Measurements from ENCODE around the gene ADORA1. TPM values are rescaled to one million over a fixed set of nuclear protein-coding genes. Genes with fewer than 3 reads are reported as not detected.
A peak's percentile ranks its signal among the peaks of the same experiment; 100 is the strongest.

ADORA1 gene
- total RNA-seq, 1 experiment from 2014 or later, result 1.5 TPM

- Mint-ChIP-seq H3K27ac (ENCODE audit: unreplicated experiment) (no peak overlapping the region), H3K36me3 (ENCODE audit: insufficient read depth, unreplicated experiment) (no peaks in the 10 kb centered on the region), H3K9me3 (ENCODE audit: low read depth, unreplicated experiment) (no peaks in the 10 kb centered on the region), H3K4me1 (ENCODE audit: low read depth, unreplicated experiment) (no peaks in the 10 kb centered on the region), H3K27me3 (ENCODE audit: unreplicated experiment) (peaks cover 95% of the 10 kb centered on the region), H3K4me3 (ENCODE audit: low read depth, unreplicated experiment) (no peak overlapping the region)
- CTCF ChIA-PET, result interaction anchor here (0.7 kb wide), 1 partner anchor 20 kb away, joined by 3 read pairs; no protein-coding TSS in a partner anchor
- intact Hi-C loops (cut with micrococcal nuclease; ENCODE audit: unreplicated experiment), result no loop called here
- BruUV-seq (replicated peaks), result no TSS peak
- peak; percentile 13 for DNase-seq
- TF ChIP-seq CTCF (IDR thresholded peaks at IDR 0.05; ENCODE audit: unreplicated experiment), result no peak
These were observed 42.7 kb upstream of the ADORA1 start for GRCh38 chr1:203084588-203085527.

GRCh38 chr1:203085528-203086406 lies 41.8 kb upstream of the ADORA1 start, which contains the start of gene MYOG:
Gene MYOG (minus strand): TSS chr1:203086012. CDS start chr1:203085961, 51 bp downstream.
- no peaks in the 10 kb centered on the region for H3K9me3 Mint-ChIP-seq (ENCODE audit: low read depth, unreplicated experiment)
- H3K27me3 Mint-ChIP-seq (ENCODE audit: unreplicated experiment), result peaks cover 95% of the 10 kb centered on the region
- no peaks in the 10 kb centered on the region for H3K4me1 Mint-ChIP-seq (ENCODE audit: low read depth, unreplicated experiment)
- intact Hi-C loops (cut with micrococcal nuclease; ENCODE audit: unreplicated experiment), result no loop called here
- BruUV-seq (replicated peaks), result no TSS peak
- H3K27ac Mint-ChIP-seq (ENCODE audit: unreplicated experiment), result no peak within 1 kb of the TSS
- CTCF ChIA-PET, result interaction anchor here (0.7 to 1.5 kb wide), 2 partner anchors 13 to 663 kb away, joined by 3 read pairs; no protein-coding TSS in a partner anchor
- no peak for DNase-seq
- TF ChIP-seq CTCF (IDR thresholded peaks at IDR 0.05; ENCODE audit: unreplicated experiment), result no peak
- no peak within 1 kb of the TSS for H3K4me3 Mint-ChIP-seq (ENCODE audit: low read depth, unreplicated experiment)
- H3K36me3 Mint-ChIP-seq (ENCODE audit: insufficient read depth, unreplicated experiment), result no peaks in the 10 kb centered on the region

GRCh38 chr1:203086992-203087763 lies 40.3 kb upstream of the ADORA1 start:
- TF ChIP-seq CTCF (IDR thresholded peaks at IDR 0.05; ENCODE audit: unreplicated experiment), result no peak
- no peaks in the 10 kb centered on the region for H3K9me3 Mint-ChIP-seq (ENCODE audit: low read depth, unreplicated experiment)
- intact Hi-C loops (cut with micrococcal nuclease; ENCODE audit: unreplicated experiment), result no loop called here
- no peak for DNase-seq
- CTCF ChIA-PET, result interaction anchor here (1.5 kb wide), 1 partner anchor 11 kb away, joined by 3 read pairs; no protein-coding TSS in a partner anchor
- H3K4me3 Mint-ChIP-seq (ENCODE audit: low read depth, unreplicated experiment), result no peak overlapping the region
- H3K4me1 Mint-ChIP-seq (ENCODE audit: low read depth, unreplicated experiment), result no peaks in the 10 kb centered on the region
- no TSS peak for BruUV-seq (replicated peaks)
- H3K27ac Mint-ChIP-seq (ENCODE audit: unreplicated experiment), result no peak overlapping the region
- no peaks in the 10 kb centered on the region for H3K36me3 Mint-ChIP-seq (ENCODE audit: insufficient read depth, unreplicated experiment)
- peaks cover 95% of the 10 kb centered on the region for H3K27me3 Mint-ChIP-seq (ENCODE audit: unreplicated experiment)

GRCh38 chr1:203088441-203088840 lies 39.1 kb upstream of the ADORA1 start:
- Mint-ChIP-seq H3K4me1 (ENCODE audit: low read depth, unreplicated experiment) (no peaks in the 10 kb centered on the region), H3K36me3 (ENCODE audit: insufficient read depth, unreplicated experiment) (no peaks in the 10 kb centered on the region), H3K4me3 (ENCODE audit: low read depth, unreplicated experiment) (no peak overlapping the region), H3K27ac (ENCODE audit: unreplicated experiment) (no peak overlapping the region), H3K27me3 (ENCODE audit: unreplicated experiment) (peaks cover 95% of the 10 kb centered on the region), H3K9me3 (ENCODE audit: low read depth, unreplicated experiment) (no peaks in the 10 kb centered on the region)
- BruUV-seq (replicated peaks), result no TSS peak
- CTCF ChIA-PET, result no interaction called here
- DNase-seq, result no peak
- intact Hi-C loops (cut with micrococcal nuclease; ENCODE audit: unreplicated experiment), result no loop called here
- TF ChIP-seq CTCF (IDR thresholded peaks at IDR 0.05; ENCODE audit: unreplicated experiment), result no peak
